Ovary (tissue), 9 donors: ENCODE results near the gene TBL1XR1. TPM values are rescaled to one million over a fixed set of nuclear protein-coding genes. Genes with fewer than 3 reads are reported as not detected.

Source experiments
- DNase-seq, 5 donors: peaks; one replicate each; pipeline ENCODE4 v3.0.0-alpha.2; 2019 to 2020
- H3K27ac ChIP-seq, 2 donors: fragments of 200-600 bp; one replicate each; pipeline versions ENCODE4 v1.5.1 to v1.8.0; 2019 to 2022
- H3K27me3 ChIP-seq: fragments of 200-600 bp; one replicate; pipeline ENCODE4 v1.8.0; 2022
- H3K36me3 ChIP-seq: fragments of 200-600 bp; sonication (generic); one replicate; pipeline ENCODE4 v1.5.1; 2019
- H3K4me1 ChIP-seq: one replicate; pipeline ENCODE4 v1.8.1; 2013; ENCODE audit warnings: mild to moderate bottlenecking, moderate library complexity; ENCODE audit not compliant: insufficient read depth
- H3K4me3 ChIP-seq: fragments of 200-600 bp; sonication (generic); one replicate; pipeline ENCODE4 v1.5.1; 2017
- H3K9me3 ChIP-seq, 2 donors: fragments of 200-600 bp in 1 of 2; sonication (generic) in 1 of 2; one replicate each; pipeline versions ENCODE4 v1.5.1 to v1.8.1; 2013 to 2019; ENCODE audit warnings: mild to moderate bottlenecking in 1 of 2, moderate library complexity in 1 of 2
- CTCF ChIP-seq, 3 donors: fragments of 450-650 bp in 2 of 3; fragments of 200-600 bp in 1 of 3; IDR thresholded peaks; one replicate each; pipeline versions ENCODE4 v1.5.1 to v1.8.0; 2016 to 2022; ENCODE audit warnings: antibody characterized with exemption in 3 of 3, mild to moderate bottlenecking in 1 of 3
- EP300 ChIP-seq: sonication (generic); formaldehyde crosslinking; IDR thresholded peaks from one replicate; pipeline ENCODE4 v1.6.1; 2017; ENCODE audit warnings: antibody characterized with exemption
- POLR2A ChIP-seq: fragments of 450-650 bp; IDR thresholded peaks from one replicate; pipeline ENCODE4 v1.6.1; 2017; ENCODE audit warnings: antibody characterized with exemption, mild to moderate bottlenecking, moderate library complexity
- WGBS, 3 donors: extraction: QIAGEN DNeasy Blood & Tissue Kit in 1 of 3; methylation state at CpG; one replicate each; pipeline versions ENCODE4 v1.1.5 to v1.1.7; 2013 to 2017; 5-methylcytosine and 5-hydroxymethylcytosine counted together
- intact Hi-C, 4 donors: fragments of 100-400 bp; cut with DNase I; formaldehyde crosslinking; loops; one replicate each; pipeline versions ENCODE4 v1.11.0 to v1.15.1; 2022 to 2023
- polyA plus RNA-seq, 2 donors: library from polyadenylated mRNA; stranded (reverse); fragments of 200-250 nt in 1 of 2; fragments of 350-450 nt in 1 of 2; fragmentation: Illumina TruSeq in 1 of 2; extraction: RNeasy Lipid Tissue Mini Kit (QIAGEN cat#74804) in 1 of 2; gene quantifications; one replicate each; pipeline ENCODE4 v1.2.3, GENCODE V29; 2013 to 2014
- total RNA-seq, 7 donors: library from RNA; depleted of rRNA in 2 of 7; stranded (reverse); fragments of >200 nt in 2 of 7; fragmentation: NEBNext Ultra II Directional in 3 of 7; extraction: Animal tissue kit (Norgen Biotek cat#: 25700) in 3 of 7; gene quantifications; one replicate each; pipeline versions ENCODE4 v1.1.0 to v1.2.4, GENCODE V29; 2016 to 2023
- donor health status: DM: no; HTN: no; CAD: no; lungs with moderate emphysema.
- donor health status: DM: no; HTN: no; CAD: no.
- donor health status: Bipolar disorder and iron deficiency.
- donor health status: DM: yes; HTN: yes; CAD: no.
- donor health status: DM: no; HTN: no; CAD: no.
- donor health status: DM: yes; HTN: yes; CAD: no.

Gene TBL1XR1
- total and polyA plus RNA-seq, 9 donors: 30.0 to 160 (median 114) TPM

- no peaks in the 10 kb centered on the region for H3K9me3 ChIP-seq
- H3K4me1 ChIP-seq: peaks cover 3% of the 10 kb centered on the region
- no peak overlapping the region for H3K27ac ChIP-seq
- no peaks in the 10 kb centered on the region for H3K27me3 ChIP-seq
- no peak for DNase-seq
- TF ChIP-seq POLR2A (no peak), CTCF (IDR thresholded peaks at IDR 0.05) (no peak), EP300 (no peak)
- no peak overlapping the region for H3K4me3 ChIP-seq
- 85 to 88% (median 85%) methylated on average over 2 of the region's 2 CpGs for WGBS, 3 donors
- intact Hi-C loops: loop anchor here in 1 of 4 donors (10.0 kb wide), 1 partner anchor 309 kb away; no protein-coding TSS in a partner anchor
- H3K36me3 ChIP-seq: no peaks in the 10 kb centered on the region
These were observed 151.5 kb downstream of the TBL1XR1 start for GRCh38 chr3:177045767-177046166.

- intact Hi-C loops: loop anchor here in 1 of 4 donors (10.0 kb wide), 1 partner anchor 310 kb away; no protein-coding TSS in a partner anchor
- 94 to 97% (median 95%) methylated on average over 7 of the region's 7 CpGs for WGBS, 3 donors
- H3K4me1 ChIP-seq: peaks cover 3% of the 10 kb centered on the region
- TF ChIP-seq EP300: no peak
- TF ChIP-seq CTCF (IDR thresholded peaks at IDR 0.05): no peak
- TF ChIP-seq POLR2A: no peak
- no peak overlapping the region for H3K4me3 ChIP-seq
- H3K9me3 ChIP-seq: no peaks in the 10 kb centered on the region
- H3K27me3 ChIP-seq: no peaks in the 10 kb centered on the region
- H3K27ac ChIP-seq: no peak overlapping the region
- no peaks in the 10 kb centered on the region for H3K36me3 ChIP-seq
- no peak for DNase-seq
These were observed 152.1 kb downstream of the TBL1XR1 start for GRCh38 chr3:177045222-177045621.

GRCh38 chr3:177041730-177042551, 155.3 kb downstream of the TBL1XR1 start:
- DNase-seq: no peak
- Histone ChIP-seq H3K9me3 (no peaks in the 10 kb centered on the region), H3K4me3 (no peak overlapping the region), H3K27ac (no peak overlapping the region), H3K36me3 (no peaks in the 10 kb centered on the region), H3K4me1 (peaks cover 3% of the 10 kb centered on the region), H3K27me3 (no peaks in the 10 kb centered on the region)
- TF ChIP-seq POLR2A: no peak
- TF ChIP-seq EP300: no peak
- TF ChIP-seq CTCF (IDR thresholded peaks at IDR 0.05): no peak
- WGBS, 3 donors: 85 to 93% (median 91%) methylated on average over 8 of the region's 8 CpGs
- intact Hi-C loops: loop anchor here in 1 of 4 donors (10.0 kb wide), 1 partner anchor 313 kb away; no protein-coding TSS in a partner anchor

GRCh38 chr3:177041021-177041729, 156.1 kb downstream of the TBL1XR1 start:
- H3K4me3 ChIP-seq: no peak overlapping the region
- no peaks in the 10 kb centered on the region for H3K9me3 ChIP-seq
- 50 to 82% (median 69%) methylated on average over 2 of the region's 2 CpGs for WGBS, 3 donors
- peak in 2 of 5 donors; percentile 36 to 50 for DNase-seq
- TF ChIP-seq CTCF (IDR thresholded peaks at IDR 0.05) (no peak), EP300 (no peak), POLR2A (no peak)
- H3K36me3 ChIP-seq: no peaks in the 10 kb centered on the region
- peaks cover 3% of the 10 kb centered on the region for H3K4me1 ChIP-seq
- intact Hi-C loops: loop anchor here in 1 of 4 donors (10.0 kb wide), 1 partner anchor 314 kb away; no protein-coding TSS in a partner anchor
- no peaks in the 10 kb centered on the region for H3K27me3 ChIP-seq
- H3K27ac ChIP-seq: no peak overlapping the region
